NCI-H2227 treated with DMSO at 0.1 percent for 48 hours (cell line): Measurements from ENCODE around the gene SEMA3F.
"Not testable (repeated sequence)": the region's sequence is repeated elsewhere in the genome, so short reads cannot be mapped to it uniquely, and the experiment has no call there.

Experiments used
- DNase-seq: peaks from one replicate; lab custom pipeline; 2025; lab: John Stamatoyannopoulos, UW

SEMA3F gene

GRCh38 chr3:50211930-50212329 lies 56.8 kb downstream of the SEMA3F start:
- no peak for DNase-seq

- DNase-seq: no peak
Observed at GRCh38 chr3:50212502-50212901, 57.4 kb downstream of the SEMA3F start.

GRCh38 chr3:50212971-50213370 lies 57.8 kb downstream of the SEMA3F start:
- DNase-seq: no peak

- no peak for DNase-seq
Observed at GRCh38 chr3:50213373-50213772, 58.2 kb downstream of the SEMA3F start.

GRCh38 chr3:50214824-50215223 lies 59.7 kb downstream of the SEMA3F start:
- no peak for DNase-seq

GRCh38 chr3:50215529-50215928 lies 60.4 kb downstream of the SEMA3F start:
- DNase-seq: no peak

- DNase-seq: no peak
Observed at GRCh38 chr3:50217681-50218080, 62.6 kb downstream of the SEMA3F start.

- no peak for DNase-seq
Observed at GRCh38 chr3:50218448-50218847, 63.3 kb downstream of the SEMA3F start.

GRCh38 chr3:50219285-50219684 lies 64.2 kb downstream of the SEMA3F start:
- DNase-seq: no peak

- DNase-seq: no peak
Observed at GRCh38 chr3:50220109-50220508, 65.0 kb downstream of the SEMA3F start.

- no peak for DNase-seq
Observed at GRCh38 chr3:50221051-50221410, 65.9 kb downstream of the SEMA3F start.

GRCh38 chr3:50221411-50222168 lies 66.5 kb downstream of the SEMA3F start:
- DNase-seq: no peak

GRCh38 chr3:50222169-50222528 lies 67.0 kb downstream of the SEMA3F start:
- DNase-seq: no peak

- no peak for DNase-seq
Observed at GRCh38 chr3:50224639-50225038, 69.5 kb downstream of the SEMA3F start.

GRCh38 chr3:50226888-50227389 lies 71.8 kb downstream of the SEMA3F start:
- DNase-seq: no peak

GRCh38 chr3:50227390-50228183 lies 72.5 kb downstream of the SEMA3F start:
- DNase-seq: peak; percentile 58

- not testable (repeated sequence) for DNase-seq
Observed at GRCh38 chr3:50228184-50228763, 73.2 kb downstream of the SEMA3F start.

- no peak for DNase-seq
Observed at GRCh38 chr3:50229490-50229889, 74.4 kb downstream of the SEMA3F start.

- no peak for DNase-seq
Observed at GRCh38 chr3:50230104-50230793, 75.1 kb downstream of the SEMA3F start.

- DNase-seq: no peak
Observed at GRCh38 chr3:50230794-50231125, 75.6 kb downstream of the SEMA3F start.

GRCh38 chr3:50231581-50231980 lies 76.5 kb downstream of the SEMA3F start:
- DNase-seq: no peak

GRCh38 chr3:50232303-50232702 lies 77.2 kb downstream of the SEMA3F start:
- no peak for DNase-seq

- no peak for DNase-seq
Observed at GRCh38 chr3:50233176-50233575, 78.1 kb downstream of the SEMA3F start.
